ENCODE data around the gene NGLY1. TPM values are rescaled to one million over a fixed set of nuclear protein-coding genes. Genes with fewer than 3 reads are reported as not detected.

The NGLY1 gene
- total RNA-seq, 1 donor from 2014 or later: 23.3 TPM

DNA sequence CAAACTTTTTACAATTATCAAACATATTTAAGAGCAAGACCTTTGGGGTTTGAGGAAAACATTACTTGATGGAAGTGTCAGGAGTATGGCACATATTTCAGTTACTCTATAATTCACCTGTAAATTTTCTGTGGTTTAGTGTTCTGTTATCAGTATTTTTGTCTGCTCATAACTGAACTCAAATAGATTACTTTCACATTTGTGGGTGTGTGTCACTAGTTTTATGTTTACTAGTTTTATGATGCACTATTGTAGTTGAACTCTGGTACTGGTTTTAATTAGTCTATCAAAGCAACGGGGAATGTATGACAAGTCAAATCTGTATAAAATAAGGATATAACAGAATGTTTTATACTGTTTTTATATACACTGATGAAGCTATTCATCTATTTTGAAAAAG, 33.9 kb upstream of the NGLY1 start:
- TF ChIP-seq, protein P1, sequence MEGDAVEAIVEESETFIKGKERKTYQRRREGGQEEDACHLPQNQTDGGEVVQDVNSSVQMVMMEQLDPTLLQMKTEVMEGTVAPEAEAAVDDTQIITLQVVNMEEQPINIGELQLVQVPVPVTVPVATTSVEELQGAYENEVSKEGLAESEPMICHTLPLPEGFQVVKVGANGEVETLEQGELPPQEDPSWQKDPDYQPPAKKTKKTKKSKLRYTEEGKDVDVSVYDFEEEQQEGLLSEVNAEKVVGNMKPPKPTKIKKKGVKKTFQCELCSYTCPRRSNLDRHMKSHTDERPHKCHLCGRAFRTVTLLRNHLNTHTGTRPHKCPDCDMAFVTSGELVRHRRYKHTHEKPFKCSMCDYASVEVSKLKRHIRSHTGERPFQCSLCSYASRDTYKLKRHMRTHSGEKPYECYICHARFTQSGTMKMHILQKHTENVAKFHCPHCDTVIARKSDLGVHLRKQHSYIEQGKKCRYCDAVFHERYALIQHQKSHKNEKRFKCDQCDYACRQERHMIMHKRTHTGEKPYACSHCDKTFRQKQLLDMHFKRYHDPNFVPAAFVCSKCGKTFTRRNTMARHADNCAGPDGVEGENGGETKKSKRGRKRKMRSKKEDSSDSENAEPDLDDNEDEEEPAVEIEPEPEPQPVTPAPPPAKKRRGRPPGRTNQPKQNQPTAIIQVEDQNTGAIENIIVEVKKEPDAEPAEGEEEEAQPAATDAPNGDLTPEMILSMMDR (IDR thresholded peaks at IDR 0.05; ENCODE audit: insufficient read depth, low read length, poor library complexity, severe bottlenecking): no peak
- Histone ChIP-seq H3K4me3 (ENCODE audit: low read depth, low read length) (no peak overlapping the region), H3K36me3 (ENCODE audit: control insufficient read depth, insufficient read depth, low read length) (no peaks in the 10 kb centered on the region), H3K27me3 (ENCODE audit: control insufficient read depth, insufficient read depth, low read length) (peaks cover 3% of the 10 kb centered on the region)
- no peak for DNase-seq (ENCODE audit: low read depth)

DNA sequence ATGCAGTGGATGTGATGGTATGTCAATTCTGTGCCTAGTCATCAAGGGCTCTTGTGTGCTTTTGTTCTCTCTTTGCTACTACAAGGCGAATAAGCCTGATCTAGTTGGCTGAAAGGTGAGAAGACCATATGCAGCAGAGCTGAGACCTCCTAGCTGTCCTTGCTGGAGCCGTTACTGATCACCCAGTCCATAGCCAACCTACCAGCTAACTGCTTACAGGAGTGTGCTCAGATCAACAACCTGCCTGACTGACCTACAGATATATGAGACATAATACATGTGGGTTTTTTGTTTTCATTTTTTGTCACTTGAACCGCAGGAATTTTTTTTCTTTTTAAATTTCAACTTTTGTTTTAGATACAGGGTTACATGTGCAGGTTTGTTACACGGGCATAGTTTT, 29.4 kb upstream of the NGLY1 start:
- TF ChIP-seq, protein P1 (IDR thresholded peaks at IDR 0.05; ENCODE audit: insufficient read depth, low read length, poor library complexity, severe bottlenecking): no peak
- H3K36me3 ChIP-seq (ENCODE audit: control insufficient read depth, insufficient read depth, low read length): no peaks in the 10 kb centered on the region
- no peak for DNase-seq (ENCODE audit: low read depth)
- H3K4me3 ChIP-seq (ENCODE audit: low read depth, low read length): no peak overlapping the region
- peaks cover 3% of the 10 kb centered on the region for H3K27me3 ChIP-seq (ENCODE audit: control insufficient read depth, insufficient read depth, low read length)

DNA sequence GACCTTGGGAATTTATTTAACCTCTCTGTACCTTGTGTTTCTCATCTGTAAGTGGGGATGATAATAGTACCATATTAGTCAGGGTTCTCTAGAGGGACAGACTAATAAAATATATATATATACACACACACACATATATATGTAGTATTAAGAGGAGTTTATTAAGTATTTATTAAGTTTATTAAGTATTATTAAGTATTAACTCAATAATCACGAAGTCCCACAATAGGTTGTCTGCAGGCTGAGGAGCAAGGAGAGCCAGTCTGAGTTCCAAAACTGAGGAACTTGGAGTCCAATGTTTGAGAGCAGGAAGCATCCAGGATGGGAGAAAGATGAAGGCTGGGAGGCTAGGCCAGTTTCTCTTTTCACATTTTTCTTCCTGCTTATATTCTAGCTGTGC, 21.4 kb upstream of the NGLY1 start:
- DNase-seq (ENCODE audit: low read depth): no peak
- Histone ChIP-seq H3K4me3 (ENCODE audit: low read depth, low read length) (no peak overlapping the region), H3K36me3 (ENCODE audit: control insufficient read depth, insufficient read depth, low read length) (no peaks in the 10 kb centered on the region), H3K27me3 (ENCODE audit: control insufficient read depth, insufficient read depth, low read length) (no peaks in the 10 kb centered on the region)
- TF ChIP-seq, protein P1 (IDR thresholded peaks at IDR 0.05; ENCODE audit: insufficient read depth, low read length, poor library complexity, severe bottlenecking): no peak

DNA sequence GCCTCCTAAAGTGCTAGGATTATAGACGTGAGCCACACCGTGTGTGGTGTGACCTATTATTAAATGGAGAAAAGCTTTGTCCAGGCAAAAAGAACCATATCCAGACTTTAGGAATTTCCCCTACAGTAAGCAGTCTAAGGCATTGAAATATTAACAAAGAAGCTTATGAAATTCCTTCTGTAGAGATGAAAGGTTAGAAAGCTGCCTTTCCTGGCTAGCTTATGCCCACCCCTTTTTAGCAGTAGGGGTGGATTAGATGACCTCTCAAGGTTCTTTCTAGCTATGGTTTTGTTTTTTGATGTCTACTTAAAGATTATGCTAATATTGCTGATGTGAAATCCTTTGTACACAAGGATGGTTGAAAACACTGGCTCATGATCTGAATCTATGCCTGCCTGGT, 20.6 kb upstream of the NGLY1 start:
- DNase-seq (ENCODE audit: low read depth): no peak
- Histone ChIP-seq H3K4me3 (ENCODE audit: low read depth, low read length) (no peak overlapping the region), H3K36me3 (ENCODE audit: control insufficient read depth, insufficient read depth, low read length) (no peaks in the 10 kb centered on the region), H3K27me3 (ENCODE audit: control insufficient read depth, insufficient read depth, low read length) (no peaks in the 10 kb centered on the region)
- TF ChIP-seq, protein P1 (IDR thresholded peaks at IDR 0.05; ENCODE audit: insufficient read depth, low read length, poor library complexity, severe bottlenecking): no peak

DNA sequence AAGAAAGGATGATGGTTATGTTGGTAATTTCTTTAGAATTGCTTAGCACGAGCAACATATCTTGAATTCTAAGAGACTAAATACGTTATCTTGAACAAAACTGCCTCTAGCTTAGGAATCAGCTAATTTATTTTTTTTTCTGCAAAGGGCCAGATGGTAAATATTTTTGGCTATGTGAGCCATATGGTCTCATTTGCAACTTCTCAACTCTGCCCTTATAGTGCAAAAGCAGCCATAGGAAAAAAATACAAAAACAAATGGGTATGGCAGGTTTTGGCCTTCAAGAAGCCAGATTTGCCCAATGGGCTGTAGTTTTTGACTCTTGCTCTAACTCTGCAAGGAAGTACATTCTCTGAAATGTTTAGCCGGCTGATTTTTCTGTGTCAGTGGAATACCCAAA, 18.5 kb upstream of the NGLY1 start:
- H3K4me3 ChIP-seq (ENCODE audit: low read depth, low read length): no peak overlapping the region
- TF ChIP-seq, protein P1 (IDR thresholded peaks at IDR 0.05; ENCODE audit: insufficient read depth, low read length, poor library complexity, severe bottlenecking): no peak
- no peaks in the 10 kb centered on the region for H3K36me3 ChIP-seq (ENCODE audit: control insufficient read depth, insufficient read depth, low read length)
- DNase-seq (ENCODE audit: low read depth): no peak
- no peaks in the 10 kb centered on the region for H3K27me3 ChIP-seq (ENCODE audit: control insufficient read depth, insufficient read depth, low read length)
